H1 (cell line): ENCODE results near the gene TSPAN17. TPM values are rescaled to one million over a fixed set of nuclear protein-coding genes. Genes with fewer than 3 reads are reported as not detected.

Experiments used
- CTCF ChIA-PET: fragments of 300-600 bp; sonication (Branson Sonifier 250); formaldehyde crosslinking; loops from one replicate; lab custom pipeline; 2021; ENCODE audit not compliant: partially characterized antibody; lab: Charles Lee
- POLR2A ChIA-PET: fragments of 300-600 bp; sonication (Branson Sonifier 250); formaldehyde crosslinking; loops from one replicate; lab custom pipeline; 2021; ENCODE audit warnings: inconsistent platforms; ENCODE audit not compliant: partially characterized antibody; lab: Charles Lee
- DNase-seq, 2 experiments: peaks; one replicate each; pipeline versions ENCODE4 v3.0.0 to v3.0.0-alpha.2; 2010 to 2022; ENCODE audit warnings: low spot score in 2 of 2, low read depth in 1 of 2, mixed read lengths in 1 of 2
- FAIRE-seq: peaks from 2 replicates; lab custom pipeline; 2011; peaks lifted over from hg19 to GRCh38; lab: Jason Lieb, UNC
- H2AFZ ChIP-seq: 2 replicates; pipeline ENCODE4 v1.8.1; 2012; ENCODE audit warnings: low read length, inconsistent platforms
- H2AK5ac ChIP-seq: 2 replicates; pipeline ENCODE4 v1.6.1; 2013; ENCODE audit warnings: low read depth, low read length
- H2BK120ac ChIP-seq: replicated peaks from 2 replicates; pipeline ENCODE3; 2013; ENCODE audit warnings: low read depth, low read length, inconsistent platforms
- H2BK12ac ChIP-seq: 2 replicates; pipeline ENCODE4 v1.6.1; 2013; ENCODE audit warnings: low read depth, low read length
- H2BK15ac ChIP-seq: 2 replicates; pipeline ENCODE4 v1.6.1; 2013; ENCODE audit warnings: low read length
- H2BK20ac ChIP-seq: 2 replicates; pipeline ENCODE4 v1.6.1; 2013; ENCODE audit warnings: low read length
- H2BK5ac ChIP-seq: 2 replicates; pipeline ENCODE4 v1.6.1; 2013; ENCODE audit warnings: low read depth, low read length
- H3K14ac ChIP-seq: 2 replicates; pipeline ENCODE4 v1.6.1; 2013; ENCODE audit warnings: inconsistent platforms; ENCODE audit not compliant: insufficient read length
- H3K18ac ChIP-seq: 2 replicates; pipeline ENCODE4 v1.6.1; 2013; ENCODE audit warnings: low read length; ENCODE audit errors: extremely low read depth
- H3K23ac ChIP-seq: 2 replicates; pipeline ENCODE4 v1.6.1; 2013; ENCODE audit warnings: inconsistent platforms; ENCODE audit not compliant: insufficient read length
- H3K23me2 ChIP-seq: 2 replicates; pipeline ENCODE4 v1.6.1; 2013; ENCODE audit warnings: low read depth, low read length
- H3K27ac ChIP-seq: 2 replicates; pipeline ENCODE4 v1.6.1; 2011; ENCODE audit warnings: low read depth, low read length, inconsistent platforms
- H3K27me3 ChIP-seq, 4 experiments: replicated peaks in 1 of 4; 1 replicate in 1 of 4; 2 replicates in 3 of 4; pipeline versions ENCODE4 v1.6.1 to v1.8.1; 2011 to 2013; ENCODE audit warnings: low read length in 3 of 4, mild to moderate bottlenecking in 3 of 4, inconsistent platforms in 2 of 4, mixed read lengths in 2 of 4, moderate library complexity in 1 of 4; ENCODE audit not compliant: control insufficient read depth in 3 of 4, insufficient read depth in 3 of 4; ENCODE audit errors: extremely low read depth in 1 of 4
- H3K36me3 ChIP-seq, 4 experiments: 2 replicates each; pipeline versions ENCODE4 v1.6.1 to v1.8.1; 2011 to 2013; ENCODE audit warnings: mild to moderate bottlenecking in 4 of 4, low read length in 3 of 4, moderate library complexity in 2 of 4, control low read depth in 1 of 4, inconsistent platforms in 1 of 4; ENCODE audit not compliant: insufficient read depth in 4 of 4, control insufficient read depth in 2 of 4
- H3K4ac ChIP-seq: replicated peaks from 2 replicates; pipeline ENCODE3; 2013; ENCODE audit warnings: low read length, low read depth, mixed read lengths, inconsistent platforms; ENCODE audit not compliant: insufficient read length
- H3K4me1 ChIP-seq, 4 experiments: replicated peaks in 1 of 4; 1 replicate in 1 of 4; 2 replicates in 3 of 4; pipeline versions ENCODE4 v1.6.1 to v1.8.1; 2011 to 2013; ENCODE audit warnings: low read length in 3 of 4, inconsistent platforms in 2 of 4, mixed read lengths in 1 of 4; ENCODE audit not compliant: insufficient read depth in 4 of 4, control insufficient read depth in 3 of 4
- H3K4me2 ChIP-seq, 2 experiments: 2 replicates each; pipeline versions ENCODE4 v1.6.1 to v1.8.1; 2011 to 2013; ENCODE audit warnings: low read depth in 2 of 2, low read length in 2 of 2, control low read depth in 1 of 2, inconsistent platforms in 1 of 2, mild to moderate bottlenecking in 1 of 2; ENCODE audit not compliant: insufficient read depth in 1 of 2
- H3K4me3 ChIP-seq, 4 experiments: fragments of 200-600, 300-600 bp in 1 of 4; sonication (generic), shearing (Covaris generic), sonication (Bioruptor Twin) in 1 of 4; 2 replicates each; pipeline versions ENCODE4 v1.5.1 to v1.8.1; 2011 to 2016; ENCODE audit warnings: low read length in 4 of 4, low read depth in 3 of 4, control low read depth in 2 of 4, inconsistent platforms in 2 of 4, mild to moderate bottlenecking in 2 of 4, mixed read lengths in 1 of 4, moderate library complexity in 1 of 4; ENCODE audit not compliant: insufficient read depth in 2 of 4; ENCODE audit errors: extremely low read depth in 1 of 4
- H3K56ac ChIP-seq: replicated peaks from 2 replicates; pipeline ENCODE3; 2013; ENCODE audit warnings: low read depth, mild to moderate bottlenecking, mixed read lengths, low read length, inconsistent platforms; ENCODE audit not compliant: insufficient read length
- H3K79me1 ChIP-seq: 2 replicates; pipeline ENCODE4 v1.6.1; 2013; ENCODE audit warnings: low read depth, low read length, control low read depth
- H3K79me2 ChIP-seq, 2 experiments: 2 replicates each; pipeline versions ENCODE4 v1.6.1 to v1.8.1; 2012 to 2013; ENCODE audit warnings: low read length in 2 of 2, mild to moderate bottlenecking in 2 of 2, inconsistent platforms in 1 of 2; ENCODE audit not compliant: insufficient read depth in 2 of 2, control insufficient read depth in 1 of 2
- H3K9ac ChIP-seq, 4 experiments: replicated peaks in 1 of 4; 1 replicate in 1 of 4; 2 replicates in 3 of 4; pipeline versions ENCODE4 v1.6.1 to v1.8.1; 2011 to 2013; ENCODE audit warnings: low read depth in 3 of 4, low read length in 3 of 4, control low read depth in 2 of 4, mild to moderate bottlenecking in 2 of 4, moderate library complexity in 2 of 4, inconsistent platforms in 1 of 4; ENCODE audit errors: extremely low read depth in 1 of 4
- H3K9me3 ChIP-seq, 2 experiments: 2 replicates each; pipeline versions ENCODE4 v1.6.1 to v1.8.1; 2012 to 2013; ENCODE audit warnings: mild to moderate bottlenecking in 2 of 2, moderate library complexity in 2 of 2, control low read depth in 1 of 2, inconsistent platforms in 1 of 2, low read depth in 1 of 2, low read length in 1 of 2, mixed read lengths in 1 of 2; ENCODE audit not compliant: insufficient read depth in 2 of 2
- H4K20me1 ChIP-seq, 2 experiments: replicated peaks in 1 of 2; 2 replicates each; pipeline versions ENCODE3 to v1.8.1; 2011 to 2013; ENCODE audit warnings: inconsistent platforms in 2 of 2, low read length in 2 of 2, mild to moderate bottlenecking in 1 of 2; ENCODE audit not compliant: insufficient read depth in 2 of 2, control insufficient read depth in 1 of 2
- H4K5ac ChIP-seq: 2 replicates; pipeline ENCODE4 v1.6.1; 2013; ENCODE audit warnings: low read length, low read depth, mixed read lengths, inconsistent platforms; ENCODE audit not compliant: insufficient read length
- H4K8ac ChIP-seq: 2 replicates; pipeline ENCODE4 v1.8.0; 2013; ENCODE audit warnings: mild to moderate bottlenecking, moderate library complexity, low read length, inconsistent platforms; ENCODE audit not compliant: insufficient read depth; ENCODE audit errors: extremely low read depth
- H4K91ac ChIP-seq: replicated peaks from 2 replicates; pipeline ENCODE3; 2013; ENCODE audit warnings: low read length, mixed read lengths, inconsistent platforms; ENCODE audit not compliant: insufficient read length
- BCL11A ChIP-seq, 2 experiments: IDR thresholded peaks; one replicate each; pipeline ENCODE4 v1.6.1; 2011; ENCODE audit warnings: low read depth in 2 of 2, low read length in 2 of 2, mild to moderate bottlenecking in 2 of 2
- CEBPB ChIP-seq: IDR thresholded peaks from 2 replicates; pipeline ENCODE4 v1.6.1; 2012; ENCODE audit warnings: low read depth, low read length
- GABPA ChIP-seq: IDR thresholded peaks from 2 replicates; pipeline ENCODE4 v1.6.1; 2011; ENCODE audit warnings: mild to moderate bottlenecking, low read length, moderate library complexity, borderline replicate concordance; ENCODE audit not compliant: insufficient read depth
- GTF2F1 ChIP-seq: IDR thresholded peaks from 2 replicates; pipeline ENCODE4 v1.6.1; 2012; ENCODE audit warnings: low read depth, low read length, improper control_type of control experiment, borderline replicate concordance
- JUND ChIP-seq: IDR thresholded peaks from 2 replicates; pipeline ENCODE4 v1.6.1; 2011; ENCODE audit warnings: mild to moderate bottlenecking, improper control_type of control experiment, low read length
- KDM4A ChIP-seq: IDR thresholded peaks from one replicate; pipeline ENCODE4 v1.7.1; 2012; ENCODE audit warnings: low read depth, mild to moderate bottlenecking, moderate library complexity, low read length, inconsistent platforms; ENCODE audit not compliant: severe bottlenecking
- RFX5 ChIP-seq: IDR thresholded peaks from 2 replicates; pipeline ENCODE4 v1.6.1; 2011; ENCODE audit warnings: low read depth, low read length, improper control_type of control experiment, borderline replicate concordance
- WGBS, 2 experiments: shearing (Covaris generic) in 1 of 2; methylation state at CpG; one replicate each; pipeline versions ENCODE4 v1.1.6 to v1.1.7; 2013 to 2015; ENCODE audit warnings: low lambda C conversion rate in 2 of 2, mixed read lengths in 2 of 2, inconsistent platforms in 1 of 2, low coverage in 1 of 2, missing lambda C conversion rate in 1 of 2; ENCODE audit not compliant: insufficient replicate concordance in 2 of 2, insufficient coverage in 1 of 2, insufficient read length in 1 of 2; ENCODE audit errors: extremely low coverage in 1 of 2, missing lambda C conversion rate in 1 of 2; 5-methylcytosine and 5-hydroxymethylcytosine counted together
- polyA plus RNA-seq, 7 experiments: library from polyadenylated mRNA; depleted of rRNA in 3 of 7; stranded (reverse) in 5 of 7; unstranded in 2 of 7; fragments of >200 nt in 5 of 7; fragments of 200-250 nt in 2 of 7; gene quantifications; 1 replicate in 5 of 7; 2 replicates in 1 of 7; 4 replicates in 1 of 7; pipeline versions ENCODE4 v1.2.1 to v1.2.3, GENCODE V29; 2011 to 2013; ENCODE audit warnings: missing spikeins in 2 of 7, mixed read lengths in 2 of 7
- total RNA-seq: library from RNA; stranded (reverse); fragmentation: NEBNext Ultra II Directional; extraction: Animal tissue kit (Norgen Biotek cat#: 25700); gene quantifications from 2 replicates; pipeline ENCODE4 v1.2.1, GENCODE V29; 2021

TSPAN17 gene
- total and polyA plus RNA-seq, 2 of the 8 experiments (the other 6 are each of a cell fraction or from before 2014, with no cell fraction given), result 41.5 to 53.7 TPM

DNA sequence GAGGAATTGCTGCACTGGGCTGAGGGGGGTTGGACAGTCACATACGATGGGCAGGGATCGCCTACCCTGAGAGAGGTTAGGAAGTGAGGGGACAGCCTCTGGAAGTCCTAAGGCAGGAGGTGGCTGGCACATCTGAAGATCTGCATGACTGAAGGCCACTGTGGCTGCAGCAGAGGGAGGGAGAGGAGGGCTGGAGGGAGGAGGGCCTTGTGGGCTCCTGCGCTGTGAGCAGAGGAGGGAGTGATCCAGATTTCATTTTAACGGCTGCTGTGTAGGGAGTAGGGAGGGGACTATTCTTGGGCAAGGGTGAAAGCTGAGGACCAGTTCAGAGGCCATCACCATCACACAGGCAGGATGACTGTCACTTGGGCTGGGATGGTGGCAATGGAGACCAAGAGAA lies 9.7 kb upstream of the TSPAN17 start:
- Histone ChIP-seq H2BK5ac (peak overlapping the region; percentile 52; the same call in 1 of the 2 replicates), H3K4me3 (no peak overlapping the region), H2BK12ac (peak overlapping the region; percentile 50; the same call in 1 of the 2 replicates), H4K5ac (no peak overlapping the region), H3K14ac (no peak overlapping the region), H3K36me3 (no peaks in the 10 kb centered on the region), H3K4me2 (no peak overlapping the region), H4K91ac (no peak overlapping the region), H3K23ac (no peak overlapping the region), H3K79me1 (no peaks in the 10 kb centered on the region), H3K79me2 (no peaks in the 10 kb centered on the region), H2AFZ (no peak overlapping the region), H3K27me3 (no peaks in the 10 kb centered on the region), H3K56ac (no peak overlapping the region), H4K8ac (no peak overlapping the region), H3K9me3 (peaks cover 0 to 3% of the 10 kb centered on the region in 2 experiments; a peak in 1 of 4 replicates), H3K23me2 (no peaks in the 10 kb centered on the region), H2AK5ac (peak overlapping the region; percentile 82; the same call in 1 of the 2 replicates), H3K4me1 (peaks cover 0 to 16% (median 3%) of the 10 kb centered on the region in 4 experiments; a peak in 6 of 7 replicates), H4K20me1 (no peaks in the 10 kb centered on the region), H3K4ac (no peak overlapping the region), H3K18ac (peak overlapping the region; percentile 66; the same call in 1 of the 2 replicates), H3K27ac (no peak overlapping the region), H2BK120ac (no peak overlapping the region), H3K9ac (no peak overlapping the region), H2BK15ac (peak overlapping the region; percentile 89), H2BK20ac (peak overlapping the region; percentile 83; the same call in 1 of the 2 replicates)
- CTCF ChIA-PET, result interaction anchor here (1.3 kb wide), 1 partner anchor 32 kb away, joined by 3 read pairs; no protein-coding TSS in a partner anchor
- TF ChIP-seq BCL11A (IDR thresholded peaks at IDR 0.05; ENCODE audit: low read depth in 2 of 2, low read length in 2 of 2) (no peak), JUND (no peak), GABPA (no peak), CEBPB (no peak), RFX5 (no peak), KDM4A (no peak), GTF2F1 (no peak)
- 67% methylated on average over 4 of the region's 4 CpGs; no CpG with 5 or more reads in 1 of the 2 experiments for WGBS, 2 experiments
- no peak for FAIRE-seq
- POLR2A ChIA-PET, result no interaction called here
- DNase-seq, result no peak
